ENCODE measurements around the gene KRT72.
A peak's percentile ranks its signal among the peaks of the same experiment; 100 is the strongest.

The KRT72 gene

DNA sequence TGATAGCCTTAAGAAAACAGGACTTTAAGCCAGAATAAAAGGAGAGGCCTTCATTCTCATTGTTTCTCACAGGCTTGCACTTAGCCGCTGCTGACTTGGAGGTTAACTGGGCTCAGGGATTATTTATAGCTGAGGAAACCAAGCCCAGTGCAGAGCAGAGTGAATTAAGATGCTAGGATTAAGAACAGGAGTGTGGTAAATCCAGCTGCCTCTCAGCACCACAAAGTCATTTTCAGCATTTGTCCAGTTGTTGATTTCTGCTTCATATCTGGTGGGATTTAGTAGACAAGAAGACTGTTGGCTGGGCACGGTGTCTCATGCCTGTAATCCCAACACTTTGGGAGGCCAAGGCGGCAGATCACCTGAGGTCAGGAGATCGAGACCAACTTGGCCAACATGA is 31.4 kb upstream of the KRT72 start:
- Histone ChIP-seq H3K36me3 (replicated peaks in 1 of 2; ENCODE audit: control insufficient read depth in 2 of 2, insufficient read depth in 2 of 2, low read length in 2 of 2) (no peaks in the 10 kb centered on the region), H3K23ac (ENCODE audit: low read depth, low read length, poor library complexity) (no peak overlapping the region), H4K91ac (ENCODE audit: low read depth, low read length, poor library complexity) (no peak overlapping the region), H3K27ac (replicated peaks; ENCODE audit: low read length) (no peak overlapping the region), H3K27me3 (ENCODE audit: control insufficient read depth in 3 of 3, insufficient read depth in 3 of 3, low read depth in 1 of 3, low read length in 3 of 3) (peaks cover 0 to 13% (median 2%) of the 10 kb centered on the region in 3 experiments), H2BK15ac (ENCODE audit: low read length) (no peak overlapping the region), H3K4ac (ENCODE audit: low read length) (no peak overlapping the region), H2AK5ac (ENCODE audit: low read depth, low read length) (no peak overlapping the region), H3K4me1 (ENCODE audit: control insufficient read depth in 2 of 2, insufficient read depth in 1 of 2, low read depth in 1 of 2, low read length in 2 of 2) (no peaks in the 10 kb centered on the region), H2BK12ac (ENCODE audit: low read length) (no peak overlapping the region), H3K14ac (ENCODE audit: low read length) (no peak overlapping the region), H3K18ac (ENCODE audit: low read length) (no peak overlapping the region), H3K79me1 (ENCODE audit: low read depth, low read length) (no peaks in the 10 kb centered on the region), H2AFZ (ENCODE audit: low read length) (no peak overlapping the region), H3K4me3 (ENCODE audit: low read length in 2 of 2) (no peak overlapping the region), H3K9me3 (replicated peaks in 1 of 2; ENCODE audit: control insufficient read depth in 2 of 2, insufficient read depth in 1 of 2, low read depth in 1 of 2, low read length in 2 of 2) (no peaks in the 10 kb centered on the region), H3K4me2 (ENCODE audit: insufficient read depth, low read length, poor library complexity, severe bottlenecking) (no peak overlapping the region), H2BK120ac (ENCODE audit: low read depth, low read length) (no peak overlapping the region), H2BK5ac (ENCODE audit: low read length) (no peak overlapping the region), H3K9ac (ENCODE audit: low read depth, low read length, poor library complexity) (no peak overlapping the region), H4K8ac (ENCODE audit: low read depth, low read length) (peak overlapping the region; percentile 45)
- no peak for DNase-seq (ENCODE audit: low spot score)
- no CpG with 5 or more reads among the region's 4 CpGs for WGBS, 2 donors (ENCODE audit: extremely low coverage in 2 of 2, insufficient read length in 2 of 2, insufficient replicate concordance in 1 of 2)

GRCh38 chr12:52631676-52632459 is 30.6 kb upstream of the KRT72 start:
- Histone ChIP-seq H3K36me3 (replicated peaks in 1 of 2; ENCODE audit: control insufficient read depth in 2 of 2, insufficient read depth in 2 of 2, low read length in 2 of 2) (no peaks in the 10 kb centered on the region), H2BK5ac (ENCODE audit: low read length) (no peak overlapping the region), H2BK15ac (ENCODE audit: low read length) (no peak overlapping the region), H2BK120ac (ENCODE audit: low read depth, low read length) (no peak overlapping the region), H3K4me2 (ENCODE audit: insufficient read depth, low read length, poor library complexity, severe bottlenecking) (no peak overlapping the region), H2AK5ac (ENCODE audit: low read depth, low read length) (no peak overlapping the region), H3K4me1 (ENCODE audit: control insufficient read depth in 2 of 2, insufficient read depth in 1 of 2, low read depth in 1 of 2, low read length in 2 of 2) (peaks cover 0 to 4% of the 10 kb centered on the region in 2 donors), H3K79me1 (ENCODE audit: low read depth, low read length) (no peaks in the 10 kb centered on the region), H3K14ac (ENCODE audit: low read length) (no peak overlapping the region), H2AFZ (ENCODE audit: low read length) (no peak overlapping the region), H3K27ac (replicated peaks; ENCODE audit: low read length) (no peak overlapping the region), H3K9me3 (replicated peaks in 1 of 2; ENCODE audit: control insufficient read depth in 2 of 2, insufficient read depth in 1 of 2, low read depth in 1 of 2, low read length in 2 of 2) (no peaks in the 10 kb centered on the region), H3K18ac (ENCODE audit: low read length) (no peak overlapping the region), H3K4me3 (ENCODE audit: low read length in 2 of 2) (no peak overlapping the region), H2BK12ac (ENCODE audit: low read length) (no peak overlapping the region), H4K91ac (ENCODE audit: low read depth, low read length, poor library complexity) (no peak overlapping the region), H3K27me3 (ENCODE audit: control insufficient read depth in 3 of 3, insufficient read depth in 3 of 3, low read depth in 1 of 3, low read length in 3 of 3) (peaks cover 0 to 11% (median 2%) of the 10 kb centered on the region in 3 experiments), H3K4ac (ENCODE audit: low read length) (no peak overlapping the region), H4K8ac (ENCODE audit: low read depth, low read length) (no peak overlapping the region), H3K9ac (ENCODE audit: low read depth, low read length, poor library complexity) (no peak overlapping the region), H3K23ac (ENCODE audit: low read depth, low read length, poor library complexity) (no peak overlapping the region)
- WGBS, 2 donors (ENCODE audit: extremely low coverage in 2 of 2, insufficient read length in 2 of 2, insufficient replicate concordance in 1 of 2): no CpG with 5 or more reads among the region's 6 CpGs
- no peak for DNase-seq (ENCODE audit: low spot score)

DNA sequence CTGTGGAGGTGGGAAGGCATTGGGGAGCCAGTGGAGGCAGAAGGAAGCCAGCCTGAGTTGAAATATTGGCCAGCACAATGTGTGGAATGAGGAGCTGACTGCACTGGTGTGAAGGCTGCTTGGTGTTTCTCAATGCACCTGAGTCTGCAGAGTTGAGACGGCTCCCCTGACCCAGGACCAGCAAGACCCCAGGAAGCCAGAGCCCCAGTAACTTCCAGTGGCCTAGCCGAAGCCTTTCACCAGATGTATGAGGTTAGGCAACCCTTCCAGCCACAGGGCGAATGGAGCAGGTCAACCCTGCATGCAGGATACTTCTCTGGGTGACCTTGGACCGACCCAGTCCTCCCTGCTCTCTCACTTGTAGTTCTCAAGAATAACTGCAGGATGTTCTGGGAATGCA is 30.0 kb upstream of the KRT72 start:
- Histone ChIP-seq H2BK15ac (ENCODE audit: low read length) (no peak overlapping the region), H3K4me1 (ENCODE audit: control insufficient read depth in 2 of 2, insufficient read depth in 1 of 2, low read depth in 1 of 2, low read length in 2 of 2) (peaks cover 0 to 7% of the 10 kb centered on the region in 2 donors), H3K4ac (ENCODE audit: low read length) (no peak overlapping the region), H2AFZ (ENCODE audit: low read length) (no peak overlapping the region), H4K91ac (ENCODE audit: low read depth, low read length, poor library complexity) (no peak overlapping the region), H2AK5ac (ENCODE audit: low read depth, low read length) (no peak overlapping the region), H3K14ac (ENCODE audit: low read length) (no peak overlapping the region), H3K4me2 (ENCODE audit: insufficient read depth, low read length, poor library complexity, severe bottlenecking) (no peak overlapping the region), H2BK12ac (ENCODE audit: low read length) (no peak overlapping the region), H3K23ac (ENCODE audit: low read depth, low read length, poor library complexity) (no peak overlapping the region), H2BK5ac (ENCODE audit: low read length) (no peak overlapping the region), H2BK120ac (ENCODE audit: low read depth, low read length) (no peak overlapping the region), H3K27ac (replicated peaks; ENCODE audit: low read length) (no peak overlapping the region), H3K79me1 (ENCODE audit: low read depth, low read length) (no peaks in the 10 kb centered on the region), H3K36me3 (replicated peaks in 1 of 2; ENCODE audit: control insufficient read depth in 2 of 2, insufficient read depth in 2 of 2, low read length in 2 of 2) (no peaks in the 10 kb centered on the region), H3K18ac (ENCODE audit: low read length) (no peak overlapping the region), H3K27me3 (ENCODE audit: control insufficient read depth in 3 of 3, insufficient read depth in 3 of 3, low read depth in 1 of 3, low read length in 3 of 3) (peaks cover 0 to 9% (median 2%) of the 10 kb centered on the region in 3 experiments), H4K8ac (ENCODE audit: low read depth, low read length) (no peak overlapping the region), H3K9me3 (replicated peaks in 1 of 2; ENCODE audit: control insufficient read depth in 2 of 2, insufficient read depth in 1 of 2, low read depth in 1 of 2, low read length in 2 of 2) (no peaks in the 10 kb centered on the region), H3K9ac (ENCODE audit: low read depth, low read length, poor library complexity) (no peak overlapping the region), H3K4me3 (ENCODE audit: low read length in 2 of 2) (no peak overlapping the region)
- no CpG with 5 or more reads among the region's 4 CpGs for WGBS, 2 donors (ENCODE audit: extremely low coverage in 2 of 2, insufficient read length in 2 of 2, insufficient replicate concordance in 1 of 2)
- DNase-seq (ENCODE audit: low spot score): no peak

GRCh38 chr12:52630599-52631200 is 29.4 kb upstream of the KRT72 start:
- Histone ChIP-seq H3K4me3 (ENCODE audit: low read length in 2 of 2) (no peak overlapping the region), H3K18ac (ENCODE audit: low read length) (no peak overlapping the region), H4K8ac (ENCODE audit: low read depth, low read length) (no peak overlapping the region), H3K27ac (replicated peaks; ENCODE audit: low read length) (no peak overlapping the region), H3K36me3 (replicated peaks in 1 of 2; ENCODE audit: control insufficient read depth in 2 of 2, insufficient read depth in 2 of 2, low read length in 2 of 2) (no peaks in the 10 kb centered on the region), H2AFZ (ENCODE audit: low read length) (no peak overlapping the region), H3K4ac (ENCODE audit: low read length) (no peak overlapping the region), H2AK5ac (ENCODE audit: low read depth, low read length) (no peak overlapping the region), H4K91ac (ENCODE audit: low read depth, low read length, poor library complexity) (no peak overlapping the region), H3K14ac (ENCODE audit: low read length) (no peak overlapping the region), H3K23ac (ENCODE audit: low read depth, low read length, poor library complexity) (no peak overlapping the region), H3K79me1 (ENCODE audit: low read depth, low read length) (no peaks in the 10 kb centered on the region), H3K9me3 (replicated peaks in 1 of 2; ENCODE audit: control insufficient read depth in 2 of 2, insufficient read depth in 1 of 2, low read depth in 1 of 2, low read length in 2 of 2) (no peaks in the 10 kb centered on the region), H3K27me3 (ENCODE audit: control insufficient read depth in 3 of 3, insufficient read depth in 3 of 3, low read depth in 1 of 3, low read length in 3 of 3) (peaks cover 0 to 9% (median 0%) of the 10 kb centered on the region in 3 experiments), H3K4me1 (ENCODE audit: control insufficient read depth in 2 of 2, insufficient read depth in 1 of 2, low read depth in 1 of 2, low read length in 2 of 2) (peaks cover 0 to 7% of the 10 kb centered on the region in 2 donors), H2BK120ac (ENCODE audit: low read depth, low read length) (no peak overlapping the region), H3K4me2 (ENCODE audit: insufficient read depth, low read length, poor library complexity, severe bottlenecking) (no peak overlapping the region), H3K9ac (ENCODE audit: low read depth, low read length, poor library complexity) (no peak overlapping the region), H2BK12ac (ENCODE audit: low read length) (no peak overlapping the region), H2BK5ac (ENCODE audit: low read length) (no peak overlapping the region), H2BK15ac (ENCODE audit: low read length) (no peak overlapping the region)
- DNase-seq (ENCODE audit: low spot score): no peak
- WGBS, 2 donors (ENCODE audit: extremely low coverage in 2 of 2, insufficient read length in 2 of 2, insufficient replicate concordance in 1 of 2): no CpG with 5 or more reads among the region's 4 CpGs

Measured in neuronal stem cell (in vitro differentiated cells).